HEK293T (cell line): Measurements from ENCODE around the gene PITPNM3.

ENCODE experiments used
- CTCF ChIA-PET: fragments of 350-600 bp; formaldehyde crosslinking; extraction: SDS; loops from one replicate; lab custom pipeline; 2021; ENCODE audit warnings: antibody characterized with exemption, inconsistent platforms; lab: Yijun Ruan, JAX
- POLR2A ChIA-PET: fragments of 350-600 bp; formaldehyde crosslinking; extraction: SDS; loops from one replicate; lab custom pipeline; 2020; ENCODE audit warnings: antibody characterized with exemption, inconsistent platforms; lab: Yijun Ruan, JAX
- DNase-seq: peaks from one replicate; pipeline ENCODE4 v3.0.0; 2012; ENCODE audit warnings: mixed read lengths; ENCODE audit errors: extremely low spot score
- ARNT ChIP-seq: fragments of 450-650 bp; IDR thresholded peaks from 2 replicates; pipeline ENCODE4 v1.6.1; 2017; ENCODE audit warnings: mild to moderate bottlenecking
- BHLHE40 ChIP-seq: fragments of 450-650 bp; IDR thresholded peaks from 2 replicates; pipeline ENCODE4 v1.6.1; 2016; ENCODE audit warnings: mild to moderate bottlenecking, moderate library complexity, borderline replicate concordance
- CTBP1 ChIP-seq: fragments of 450-650 bp; IDR thresholded peaks from 2 replicates; pipeline ENCODE4 v1.6.1; 2016; ENCODE audit warnings: borderline replicate concordance
- ELF4 ChIP-seq: fragments of 450-650 bp; IDR thresholded peaks from 2 replicates; pipeline ENCODE4 v1.6.1; 2017; ENCODE audit warnings: antibody characterized with exemption
- FOXA1 ChIP-seq: fragments of 450-650 bp; IDR thresholded peaks from 2 replicates; pipeline ENCODE4 v1.6.1; 2016; ENCODE audit warnings: mild to moderate bottlenecking
- FOXK2 ChIP-seq: fragments of 450-650 bp; IDR thresholded peaks from 2 replicates; pipeline ENCODE4 v1.6.1; 2016; ENCODE audit warnings: mild to moderate bottlenecking
- FOXM1 ChIP-seq: fragments of 450-650 bp; IDR thresholded peaks from 2 replicates; pipeline ENCODE4 v1.6.1; 2017; ENCODE audit warnings: mild to moderate bottlenecking, borderline replicate concordance
- HDGF ChIP-seq: fragments of 450-650 bp; IDR thresholded peaks from 2 replicates; pipeline ENCODE4 v1.6.1; 2017; ENCODE audit warnings: antibody characterized with exemption, borderline replicate concordance
- L3MBTL2 ChIP-seq: fragments of 450-650 bp; conservative IDR thresholded peaks from 2 replicates; pipeline ENCODE4 v1.6.1; 2016; ENCODE audit warnings: mild to moderate bottlenecking
- LEF1 ChIP-seq: fragments of 450-650 bp; IDR thresholded peaks from 2 replicates; pipeline ENCODE4 v1.6.1; 2017; ENCODE audit warnings: mild to moderate bottlenecking, borderline replicate concordance
- NFRKB ChIP-seq: fragments of 450-650 bp; IDR thresholded peaks from 2 replicates; pipeline ENCODE4 v1.6.1; 2016; ENCODE audit warnings: mild to moderate bottlenecking, moderate library complexity
- SP1 ChIP-seq: fragments of 450-650 bp; IDR thresholded peaks from 2 replicates; pipeline ENCODE4 v1.6.1; 2017
- SUZ12 ChIP-seq: fragments of 450-650 bp; IDR thresholded peaks from 2 replicates; pipeline ENCODE4 v1.6.1; 2016; ENCODE audit warnings: mild to moderate bottlenecking
- TARDBP ChIP-seq: fragments of 450-650 bp; IDR thresholded peaks from 2 replicates; pipeline ENCODE4 v1.6.1; 2016
- ZNF384 ChIP-seq: fragments of 450-650 bp; IDR thresholded peaks from 2 replicates; pipeline ENCODE4 v1.6.1; 2016
- TF ChIP-seq, protein P1 (sequence below): fragments of 450-650 bp; IDR thresholded peaks from 2 replicates; pipeline ENCODE4 v1.6.1; 2016

PITPNM3 gene

GRCh38 chr17:6502871-6503509 is 53.4 kb downstream of the PITPNM3 start:
- TF ChIP-seq HDGF = no peak
- no peak for TF ChIP-seq ELF4
- no peak for DNase-seq
- POLR2A ChIA-PET = no interaction called here
- CTCF ChIA-PET = no interaction called here

- ChIA-PET POLR2A (no interaction called here), CTCF (no interaction called here)
- TF ChIP-seq TARDBP (no peak), FOXA1 (no peak), ELF4 (no peak), ZNF384 (no peak), NFRKB (no peak), SUZ12 (no peak), ARNT (no peak)
- no peak for DNase-seq
Measured at GRCh38 chr17:6502142-6502541, 54.2 kb downstream of the PITPNM3 start.

DNA sequence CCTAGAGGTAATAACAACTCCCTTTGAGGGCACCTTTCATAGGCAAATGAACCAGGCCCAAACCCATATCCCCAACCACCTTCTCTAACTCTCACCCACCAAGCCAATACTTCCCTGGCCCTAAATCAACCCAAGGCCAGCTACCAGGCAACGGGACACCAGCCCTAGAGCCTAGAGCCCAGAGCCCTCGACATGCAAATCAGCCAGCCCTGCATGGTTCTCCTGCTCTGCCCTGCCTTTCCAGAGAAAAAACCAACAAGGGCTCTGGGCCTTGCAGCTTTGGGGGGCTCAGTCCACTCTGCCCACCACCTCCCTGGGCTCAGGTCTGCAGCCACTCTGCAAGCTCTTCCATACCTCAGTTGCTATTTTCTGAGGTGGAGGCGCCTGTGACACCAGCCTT is 55.0 kb downstream of the PITPNM3 start:
- CTCF ChIA-PET = interaction anchor here (0.7 kb wide), 1 partner anchor 544 kb away, joined by 3 read pairs; no protein-coding TSS in a partner anchor
- POLR2A ChIA-PET = no interaction called here

DNA sequence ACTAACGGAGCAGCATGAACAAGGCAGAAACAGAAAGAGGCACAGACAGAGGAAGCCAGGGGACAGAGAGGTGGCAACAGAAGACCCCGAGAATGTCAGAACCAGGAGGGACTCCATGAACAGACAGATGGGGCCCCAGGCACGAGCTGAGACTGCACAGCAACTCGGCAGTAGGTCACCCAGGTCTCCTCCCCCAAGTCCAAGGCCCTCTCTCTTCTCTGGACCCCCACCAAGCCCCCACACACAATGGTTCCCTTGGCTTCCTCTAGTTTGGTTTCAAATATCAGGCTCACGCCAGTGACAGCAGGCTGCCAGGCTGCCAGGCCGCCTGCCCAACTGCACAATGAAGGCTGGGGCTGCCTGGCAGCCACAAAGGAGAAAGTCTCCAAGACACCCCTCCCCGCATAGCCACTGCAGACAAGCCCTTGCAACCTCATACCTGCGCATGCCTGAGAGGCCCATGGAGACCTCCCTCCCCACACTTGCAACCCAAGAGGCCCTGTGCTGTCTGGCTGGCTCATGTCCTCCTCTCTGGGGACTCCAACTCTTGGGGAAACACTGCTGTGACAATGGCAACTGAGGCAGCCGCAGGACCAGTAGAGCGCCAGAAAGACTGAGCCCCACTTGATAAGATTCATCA is 57.3 kb downstream of the PITPNM3 start:
- no peak for DNase-seq
- TF ChIP-seq SP1 (no peak), CTBP1 (no peak), HDGF (no peak), NFRKB (no peak), FOXM1 (no peak), SUZ12 (no peak), LEF1 (no peak), FOXK2 (no peak), TARDBP (no peak), FOXA1 (no peak), L3MBTL2 (no peak)
- TF ChIP-seq, protein P1, sequence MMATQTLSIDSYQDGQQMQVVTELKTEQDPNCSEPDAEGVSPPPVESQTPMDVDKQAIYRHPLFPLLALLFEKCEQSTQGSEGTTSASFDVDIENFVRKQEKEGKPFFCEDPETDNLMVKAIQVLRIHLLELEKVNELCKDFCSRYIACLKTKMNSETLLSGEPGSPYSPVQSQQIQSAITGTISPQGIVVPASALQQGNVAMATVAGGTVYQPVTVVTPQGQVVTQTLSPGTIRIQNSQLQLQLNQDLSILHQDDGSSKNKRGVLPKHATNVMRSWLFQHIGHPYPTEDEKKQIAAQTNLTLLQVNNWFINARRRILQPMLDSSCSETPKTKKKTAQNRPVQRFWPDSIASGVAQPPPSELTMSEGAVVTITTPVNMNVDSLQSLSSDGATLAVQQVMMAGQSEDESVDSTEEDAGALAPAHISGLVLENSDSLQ = no peak
- POLR2A ChIA-PET = no interaction called here
- CTCF ChIA-PET = no interaction called here

More for the DNA sequence above, 55.0 kb downstream of the PITPNM3 start:
- DNase-seq = no peak
- TF ChIP-seq TARDBP = no peak
- no peak for TF ChIP-seq ELF4
- no peak for TF ChIP-seq ARNT
- TF ChIP-seq FOXM1 = no peak
- no peak for TF ChIP-seq CTBP1
- no peak for TF ChIP-seq L3MBTL2
- TF ChIP-seq SP1 = no peak

GRCh38 chr17:6498356-6498755 is 58.0 kb downstream of the PITPNM3 start:
- DNase-seq = no peak
- POLR2A ChIA-PET = no interaction called here
- CTCF ChIA-PET = no interaction called here
- TF ChIP-seq ARNT = no peak
- TF ChIP-seq ELF4 = no peak
- no peak for TF ChIP-seq SUZ12
- TF ChIP-seq SP1 = no peak
- no peak for TF ChIP-seq HDGF
- no peak for TF ChIP-seq CTBP1
- no peak for TF ChIP-seq TARDBP
- TF ChIP-seq FOXK2 = no peak
- no peak for TF ChIP-seq FOXA1

DNA sequence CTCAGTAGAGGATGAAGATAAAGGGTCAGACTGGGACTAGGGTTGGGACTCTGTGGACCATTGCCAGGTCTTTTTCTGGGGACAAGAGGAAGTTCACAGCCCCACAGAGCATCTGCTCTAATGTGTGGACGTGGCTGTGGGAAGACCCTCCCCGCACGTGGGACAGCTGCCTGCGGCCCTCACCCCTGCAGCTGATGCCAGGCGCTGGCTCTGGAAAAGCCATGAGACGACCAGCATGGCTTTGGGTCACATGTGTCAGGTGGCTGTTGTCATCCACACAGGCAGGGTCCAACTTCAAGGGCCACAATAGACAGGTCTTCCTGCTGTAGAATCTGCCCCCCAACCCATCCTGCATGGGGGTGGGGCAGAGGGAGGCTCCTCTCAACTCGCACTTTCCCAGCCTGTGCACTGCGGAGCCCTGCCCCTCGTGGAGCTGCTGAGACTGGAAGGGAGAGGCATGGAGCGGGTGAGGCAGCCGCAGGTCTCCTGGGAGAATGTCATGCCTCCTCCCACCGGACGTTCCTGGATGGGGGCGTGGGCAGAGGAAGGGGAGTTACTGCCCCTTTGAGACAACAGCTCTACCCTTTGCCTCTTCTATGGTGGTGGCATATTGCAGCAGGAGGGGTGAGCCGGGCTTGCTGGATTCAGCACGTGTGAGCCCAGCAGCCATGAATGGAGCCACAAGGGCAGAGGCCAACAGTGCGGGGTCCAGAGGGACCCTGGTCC is 58.7 kb downstream of the PITPNM3 start:
- DNase-seq = no peak
- ChIA-PET CTCF (no interaction called here), POLR2A (no interaction called here)
- TF ChIP-seq SP1 (no peak), FOXK2 (no peak), CTBP1 (no peak), LEF1 (no peak), NFRKB (no peak), TARDBP (no peak), BHLHE40 (no peak), HDGF (no peak), SUZ12 (no peak), FOXM1 (no peak), L3MBTL2 (no peak), ZNF384 (no peak), FOXA1 (no peak), ARNT (no peak), ELF4 (no peak)
- TF ChIP-seq, protein P1 = no peak
